ENCODE data around the gene SYT17.
"Not testable (repeated sequence)": the region's sequence is repeated elsewhere in the genome, so short reads cannot be mapped to it uniquely, and the experiment has no call there.

Gene SYT17

GRCh38 chr16:19174478-19174877 lies 6.4 kb downstream of the SYT17 start:
- DNase-seq: no peak

DNA sequence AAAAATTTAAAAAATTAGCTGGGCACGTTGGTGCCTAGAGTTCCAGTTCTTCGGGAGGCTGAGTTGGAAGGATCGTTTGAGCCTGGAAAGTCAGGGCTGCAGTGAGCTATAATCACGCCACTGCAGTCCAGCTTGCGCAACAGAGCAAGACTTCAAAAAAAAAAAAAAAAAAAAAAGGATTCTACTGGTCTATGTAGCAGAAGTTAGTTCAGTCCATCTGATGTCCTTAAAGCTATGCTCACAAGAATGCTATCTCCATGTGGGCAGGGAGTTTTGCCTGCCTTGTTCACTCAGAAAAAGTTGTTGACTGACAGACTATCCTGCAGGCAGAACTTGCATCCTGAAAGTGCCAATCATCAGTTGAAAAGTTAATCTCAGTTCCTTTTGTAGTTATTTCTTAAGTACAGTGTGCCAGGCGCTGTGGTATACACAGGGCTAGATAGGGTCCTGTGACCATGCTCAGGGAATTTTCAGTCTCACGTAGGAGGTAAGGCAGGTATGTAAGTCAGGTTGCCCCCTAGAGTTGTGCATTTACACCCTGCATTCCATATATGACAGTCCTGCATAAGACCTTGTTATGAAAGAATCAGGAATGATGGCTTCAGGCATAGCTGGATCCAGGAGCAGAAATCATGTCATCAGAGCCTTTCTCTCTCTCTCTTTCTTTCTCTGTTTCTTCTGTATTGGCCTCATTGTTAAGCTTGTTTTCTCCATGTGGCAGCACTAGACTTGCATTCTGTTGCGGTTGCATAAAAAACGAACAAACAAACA lies 7.6 kb downstream of the SYT17 start:
- no peak for DNase-seq

GRCh38 chr16:19177111-19177739 lies 9.2 kb downstream of the SYT17 start:
- no peak for DNase-seq

DNA sequence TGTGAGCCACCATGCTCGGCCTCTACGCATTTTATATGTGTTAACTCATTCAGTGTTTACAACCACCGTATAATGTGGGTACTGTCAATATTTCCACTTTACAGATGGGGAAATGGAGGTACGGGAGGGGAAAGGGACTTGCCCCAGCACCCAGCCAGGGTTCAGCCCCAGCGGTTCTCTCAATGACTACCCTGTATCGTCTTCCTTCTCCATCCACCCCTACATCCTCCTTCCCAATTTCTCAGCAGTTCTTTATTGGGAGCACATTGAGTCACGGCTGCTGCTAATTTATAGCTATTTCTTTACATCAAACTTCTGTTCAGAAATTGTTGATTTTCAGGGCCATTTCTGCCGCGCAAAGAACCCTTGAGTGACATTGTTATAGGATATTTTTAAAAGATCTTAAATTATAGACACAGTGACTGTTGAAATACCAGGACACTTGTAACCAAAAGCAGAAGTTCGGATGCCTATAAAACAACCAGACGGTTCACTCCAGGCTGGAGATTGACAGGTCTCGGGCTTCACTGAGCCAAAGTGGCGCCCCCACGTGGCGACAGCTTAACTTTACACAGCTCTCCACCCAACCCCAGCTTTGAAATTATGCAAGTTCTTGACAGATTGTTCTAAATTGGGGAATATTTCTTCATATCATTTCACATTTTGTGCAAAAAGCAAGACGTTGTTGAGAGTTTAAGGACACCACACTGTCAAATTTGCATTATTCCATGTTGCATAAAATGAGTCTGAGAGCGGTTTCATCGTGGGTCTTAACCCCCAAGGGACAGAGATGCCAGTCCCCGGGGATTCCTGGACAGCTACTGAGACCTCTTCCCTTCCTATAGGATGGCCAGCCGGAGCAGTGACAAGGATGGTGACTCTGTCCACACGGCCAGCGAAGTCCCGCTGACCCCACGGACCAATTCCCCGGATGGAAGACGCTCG lies 11.8 kb downstream of the SYT17 start:
- peak; percentile 68 for DNase-seq

- no peak for DNase-seq
Measured at GRCh38 chr16:19180741-19181140, 12.7 kb downstream of the SYT17 start.

DNA sequence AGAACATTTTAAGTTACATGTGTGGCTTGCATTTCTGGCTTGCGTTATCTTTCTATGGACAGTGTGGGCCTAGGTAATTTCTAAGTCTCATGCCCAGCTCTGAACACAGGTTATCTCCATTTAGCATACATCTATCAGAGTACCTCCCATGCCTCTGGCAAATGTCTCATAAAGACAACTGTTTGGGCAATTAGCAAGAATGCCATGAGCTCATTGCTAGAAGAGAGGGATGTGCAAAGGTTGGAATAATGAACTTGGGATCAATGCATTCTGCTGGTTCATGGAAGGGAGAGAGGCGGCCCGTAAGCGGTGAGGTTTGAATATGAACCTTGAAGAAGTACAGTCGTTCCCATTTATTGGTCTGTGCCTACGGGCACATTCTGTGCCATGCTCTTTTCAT lies 14.4 kb downstream of the SYT17 start:
- DNase-seq: no peak

GRCh38 chr16:19183187-19183586 lies 15.1 kb downstream of the SYT17 start:
- DNase-seq: no peak

GRCh38 chr16:19184823-19185509 lies 16.9 kb downstream of the SYT17 start:
- DNase-seq: peak; percentile 64

DNA sequence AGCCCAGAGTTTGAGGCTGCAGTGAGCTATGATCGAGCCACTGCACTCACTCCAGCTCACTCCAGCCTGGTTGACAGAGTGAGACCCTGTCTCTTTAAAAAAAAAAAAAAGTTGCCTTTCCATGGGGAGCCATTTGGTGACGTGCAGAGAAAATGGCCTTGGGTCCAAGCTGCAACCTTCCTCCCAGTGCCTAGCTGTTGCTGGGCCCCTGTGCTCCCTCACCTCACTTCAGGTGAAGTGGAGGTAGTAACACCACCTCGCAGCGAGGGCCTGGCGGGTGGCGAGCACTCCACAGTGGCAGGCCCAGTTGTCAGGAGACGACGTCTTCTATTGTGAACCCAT lies 17.4 kb downstream of the SYT17 start:
- DNase-seq: no peak

GRCh38 chr16:19186408-19186807 lies 18.4 kb downstream of the SYT17 start:
- DNase-seq: peak; percentile 70

GRCh38 chr16:19187961-19188360 lies 19.9 kb downstream of the SYT17 start:
- not testable (repeated sequence) for DNase-seq

- DNase-seq: peak; percentile 59
Measured at GRCh38 chr16:19188406-19188805, 20.4 kb downstream of the SYT17 start.

DNA sequence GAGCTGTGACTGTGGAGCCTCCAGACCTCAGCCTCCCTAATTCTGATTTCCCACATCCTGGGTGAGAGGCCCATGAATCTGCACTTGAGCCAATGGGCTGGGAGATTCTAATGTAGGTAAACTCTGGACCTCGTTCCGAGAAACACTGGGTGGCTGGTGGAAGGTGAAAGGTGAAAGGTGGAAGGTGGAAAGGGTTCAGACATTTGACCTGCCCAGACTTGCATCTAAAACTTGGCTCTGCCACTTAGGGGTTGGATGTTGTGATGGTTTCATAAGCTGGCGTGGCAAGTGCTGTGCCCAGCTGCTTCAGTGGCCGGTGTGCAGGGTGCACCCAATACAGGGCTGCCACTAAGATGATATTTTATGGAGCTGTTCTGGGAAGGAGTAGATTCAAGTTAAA lies 24.8 kb downstream of the SYT17 start:
- no peak for DNase-seq

GRCh38 chr16:19196871-19197270 lies 28.8 kb downstream of the SYT17 start:
- DNase-seq: no peak

DNA sequence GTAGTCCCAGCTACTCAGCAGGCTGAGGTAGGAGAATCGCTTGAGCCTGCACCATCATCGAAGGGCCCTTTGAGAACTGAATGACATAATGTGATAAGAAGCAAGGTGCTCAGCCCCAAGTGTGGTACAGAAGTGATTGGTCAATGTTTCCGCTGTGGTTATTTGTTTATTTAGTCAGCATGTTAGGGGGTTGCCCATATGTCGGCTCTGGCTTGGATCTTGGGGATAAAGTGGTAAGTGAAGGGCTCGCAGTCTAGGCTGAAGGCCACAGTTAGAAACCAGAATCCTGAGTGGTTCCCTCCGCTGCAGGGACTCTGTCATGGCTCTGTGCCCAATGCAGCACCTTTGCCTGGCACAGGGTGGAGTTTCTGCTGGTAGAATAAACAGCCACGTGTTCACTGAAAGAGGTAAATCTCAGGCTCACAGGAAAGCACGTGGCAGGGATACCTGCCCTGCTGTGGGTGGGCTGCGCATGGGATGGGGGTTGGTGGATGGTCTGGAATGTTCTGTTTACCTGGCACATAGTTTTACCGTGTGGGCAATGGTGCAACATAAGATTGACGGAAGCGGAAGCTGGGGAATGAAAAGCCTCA lies 35.4 kb downstream of the SYT17 start:
- DNase-seq: no peak

DNA sequence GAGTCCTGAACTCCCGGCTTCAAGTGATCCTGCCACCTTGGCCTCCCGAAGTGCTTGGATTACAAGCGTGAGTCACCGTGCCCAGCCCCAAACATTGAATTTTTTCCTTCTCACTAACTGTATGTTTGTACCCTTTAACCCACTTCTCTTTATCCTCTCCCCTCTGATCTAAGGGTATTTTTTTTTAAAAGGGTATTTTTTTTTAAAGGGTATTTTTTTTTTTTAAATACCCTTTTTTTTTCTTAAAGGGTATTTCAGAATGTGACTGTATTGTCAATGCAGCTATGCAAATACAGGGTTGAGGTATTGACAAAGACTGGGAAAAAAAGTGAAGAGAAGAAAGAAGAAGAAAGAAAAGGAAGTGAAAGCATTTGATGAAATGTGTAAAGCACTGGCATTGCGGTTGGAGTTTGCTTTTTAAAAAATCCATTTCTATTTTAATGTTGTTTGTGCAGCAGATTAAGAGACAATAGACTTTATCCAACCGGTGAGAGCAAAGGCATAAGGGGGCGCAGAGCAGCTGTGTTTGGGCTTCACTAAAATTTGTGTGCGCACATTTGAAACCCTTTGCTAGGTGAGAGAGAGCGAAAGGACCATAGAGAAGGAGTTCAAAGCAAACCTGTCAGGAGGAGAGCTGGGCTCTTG lies 42.4 kb downstream of the SYT17 start:
- no peak for DNase-seq

- DNase-seq: no peak
Measured at GRCh38 chr16:19210968-19211367, 42.9 kb downstream of the SYT17 start.

DNA sequence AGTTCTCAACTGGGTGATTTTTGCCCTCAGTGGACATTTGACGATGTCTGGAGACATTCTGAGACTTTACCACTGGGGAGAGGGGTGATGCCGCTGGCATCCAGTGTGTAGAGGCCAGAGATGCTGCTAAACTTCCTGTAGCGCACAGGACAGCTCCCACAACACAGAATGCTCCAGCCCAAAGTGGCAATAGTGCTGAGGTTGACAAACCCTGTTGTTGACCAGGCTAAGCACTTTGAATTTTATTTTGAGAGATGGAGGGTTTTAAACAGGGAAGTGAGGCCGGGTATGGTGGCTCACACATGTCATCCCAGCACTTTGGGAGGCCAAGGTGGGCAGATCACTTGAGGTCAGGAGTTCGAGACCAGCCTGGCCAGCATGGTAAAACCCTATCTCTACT lies 44.0 kb downstream of the SYT17 start:
- DNase-seq: no peak

DNA sequence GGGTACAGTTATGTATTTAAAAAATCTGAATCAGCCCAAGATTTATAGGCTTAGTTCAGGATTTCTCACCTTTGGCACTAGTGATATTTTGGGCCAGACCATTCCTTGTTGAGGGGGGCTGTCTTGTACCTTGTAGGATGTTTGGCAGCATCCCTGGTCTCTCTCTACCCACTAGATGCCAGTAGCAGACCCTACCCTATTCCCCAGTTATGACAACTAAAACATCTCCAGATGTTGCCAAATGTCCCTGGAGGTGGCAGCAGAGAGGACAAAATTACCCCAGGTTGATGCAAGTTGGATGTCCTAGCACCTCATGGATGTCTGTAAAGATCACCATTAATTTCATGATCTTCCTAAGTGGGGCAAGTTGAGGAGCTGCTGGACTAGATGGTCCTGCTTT lies 45.8 kb downstream of the SYT17 start:
- no peak for DNase-seq

DNA sequence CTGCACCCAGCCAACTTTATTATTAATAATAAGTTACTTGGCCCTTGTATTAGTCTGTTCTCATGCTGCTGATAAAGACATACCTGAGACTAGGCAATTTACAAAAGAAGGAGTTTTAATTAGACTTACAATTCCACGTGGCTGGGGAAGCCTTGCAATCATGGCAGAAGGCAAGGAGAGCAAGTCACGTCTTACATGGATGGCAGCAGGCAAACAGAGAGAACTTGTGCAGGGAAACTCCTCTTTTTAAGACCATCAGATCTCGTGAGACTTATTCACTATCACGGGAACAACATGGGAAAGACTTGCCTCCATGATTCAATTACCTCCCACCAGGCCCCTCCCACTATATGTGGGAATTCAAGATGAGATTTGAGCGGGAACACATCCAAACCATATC lies 47.7 kb downstream of the SYT17 start:
- DNase-seq: no peak

- DNase-seq: no peak
Measured at GRCh38 chr16:19218581-19218980, 50.5 kb downstream of the SYT17 start.

DNA sequence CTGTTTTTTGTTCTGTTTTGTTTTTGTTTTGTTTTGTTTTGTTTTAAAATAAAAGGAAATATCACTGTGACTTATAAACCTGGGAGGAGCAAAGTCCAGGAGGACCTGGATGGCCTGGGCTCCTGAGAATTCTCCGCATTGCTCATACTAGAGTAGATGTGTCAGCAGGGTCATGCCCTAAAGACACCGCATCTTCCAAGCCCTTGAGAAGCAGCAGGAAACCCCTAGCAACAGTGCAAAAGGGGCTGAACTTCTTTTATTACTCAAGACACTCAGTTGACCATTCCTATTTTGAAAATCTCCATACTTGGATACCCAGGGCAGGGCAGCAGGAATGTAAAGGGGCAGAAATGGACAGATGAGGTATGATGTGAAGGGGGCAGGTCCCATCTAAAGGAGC lies 51.8 kb downstream of the SYT17 start:
- DNase-seq: no peak

Measured in islet precursor cell (in vitro differentiated cells).